ENCODE data around the gene LUZP2. TPM values are rescaled to one million over a fixed set of nuclear protein-coding genes. Genes with fewer than 3 reads are reported as not detected.

Gene LUZP2
- total RNA-seq, 1 donor from 2014 or later: 2.1 TPM

- H3K9ac ChIP-seq (ENCODE audit: low read depth in 1 of 3, low read length in 3 of 3): no peak overlapping the region
- H3K36me3 ChIP-seq (ENCODE audit: control insufficient read depth in 3 of 3, insufficient read depth in 3 of 3, low read length in 3 of 3): no peaks in the 10 kb centered on the region
- no peaks in the 10 kb centered on the region for H3K4me1 ChIP-seq (ENCODE audit: control insufficient read depth in 3 of 3, insufficient read depth in 3 of 3, low read length in 3 of 3)
- H3K9me3 ChIP-seq (ENCODE audit: control insufficient read depth in 3 of 3, low read length in 3 of 3): no peaks in the 10 kb centered on the region
- no peak overlapping the region for H3K4me3 ChIP-seq (ENCODE audit: low read length in 3 of 3)
- no peaks in the 10 kb centered on the region for H3K27me3 ChIP-seq (ENCODE audit: control insufficient read depth in 3 of 3, insufficient read depth in 3 of 3, low read length in 3 of 3)
- no peak overlapping the region for H3K27ac ChIP-seq (ENCODE audit: low read depth, low read length)
These were observed 332.2 kb downstream of the LUZP2 start for GRCh38 chr11:24828938-24829605.

GRCh38 chr11:24833573-24833972 lies 336.7 kb downstream of the LUZP2 start:
- Histone ChIP-seq H3K9me3 (ENCODE audit: control insufficient read depth in 3 of 3, low read length in 3 of 3) (no peaks in the 10 kb centered on the region), H3K4me3 (ENCODE audit: low read length in 3 of 3) (no peak overlapping the region), H3K4me1 (ENCODE audit: control insufficient read depth in 3 of 3, insufficient read depth in 3 of 3, low read length in 3 of 3) (no peaks in the 10 kb centered on the region), H3K9ac (ENCODE audit: low read depth in 1 of 3, low read length in 3 of 3) (no peak overlapping the region), H3K27me3 (ENCODE audit: control insufficient read depth in 3 of 3, insufficient read depth in 3 of 3, low read length in 3 of 3) (no peaks in the 10 kb centered on the region), H3K27ac (ENCODE audit: low read depth, low read length) (no peak overlapping the region), H3K36me3 (ENCODE audit: control insufficient read depth in 3 of 3, insufficient read depth in 3 of 3, low read length in 3 of 3) (no peaks in the 10 kb centered on the region)

- no peaks in the 10 kb centered on the region for H3K4me1 ChIP-seq (ENCODE audit: control insufficient read depth in 3 of 3, insufficient read depth in 3 of 3, low read length in 3 of 3)
- H3K27me3 ChIP-seq (ENCODE audit: control insufficient read depth in 3 of 3, insufficient read depth in 3 of 3, low read length in 3 of 3): no peaks in the 10 kb centered on the region
- no peaks in the 10 kb centered on the region for H3K36me3 ChIP-seq (ENCODE audit: control insufficient read depth in 3 of 3, insufficient read depth in 3 of 3, low read length in 3 of 3)
- H3K27ac ChIP-seq (ENCODE audit: low read depth, low read length): no peak overlapping the region
- H3K9me3 ChIP-seq (ENCODE audit: control insufficient read depth in 3 of 3, low read length in 3 of 3): no peaks in the 10 kb centered on the region
- no peak overlapping the region for H3K9ac ChIP-seq (ENCODE audit: low read depth in 1 of 3, low read length in 3 of 3)
- H3K4me3 ChIP-seq (ENCODE audit: low read length in 3 of 3): no peak overlapping the region
These were observed 340.3 kb downstream of the LUZP2 start for GRCh38 chr11:24837112-24837511.

GRCh38 chr11:24842308-24842707 lies 345.5 kb downstream of the LUZP2 start:
- Histone ChIP-seq H3K9me3 (ENCODE audit: control insufficient read depth in 3 of 3, low read length in 3 of 3) (no peaks in the 10 kb centered on the region), H3K9ac (ENCODE audit: low read depth in 1 of 3, low read length in 3 of 3) (no peak overlapping the region), H3K4me1 (ENCODE audit: control insufficient read depth in 3 of 3, insufficient read depth in 3 of 3, low read length in 3 of 3) (no peaks in the 10 kb centered on the region), H3K27ac (ENCODE audit: low read depth, low read length) (no peak overlapping the region), H3K36me3 (ENCODE audit: control insufficient read depth in 3 of 3, insufficient read depth in 3 of 3, low read length in 3 of 3) (no peaks in the 10 kb centered on the region), H3K27me3 (ENCODE audit: control insufficient read depth in 3 of 3, insufficient read depth in 3 of 3, low read length in 3 of 3) (no peaks in the 10 kb centered on the region), H3K4me3 (ENCODE audit: low read length in 3 of 3) (no peak overlapping the region)

- no peak overlapping the region for H3K27ac ChIP-seq (ENCODE audit: low read depth, low read length)
- H3K36me3 ChIP-seq (ENCODE audit: control insufficient read depth in 3 of 3, insufficient read depth in 3 of 3, low read length in 3 of 3): no peaks in the 10 kb centered on the region
- no peak overlapping the region for H3K4me3 ChIP-seq (ENCODE audit: low read length in 3 of 3)
These were observed 347.6 kb downstream of the LUZP2 start for GRCh38 chr11:24844406-24844805.

GRCh38 chr11:24848857-24849256 lies 352.0 kb downstream of the LUZP2 start:
- no peaks in the 10 kb centered on the region for H3K4me1 ChIP-seq (ENCODE audit: control insufficient read depth in 3 of 3, insufficient read depth in 3 of 3, low read length in 3 of 3)
- H3K36me3 ChIP-seq (ENCODE audit: control insufficient read depth in 3 of 3, insufficient read depth in 3 of 3, low read length in 3 of 3): no peaks in the 10 kb centered on the region
- H3K4me3 ChIP-seq (ENCODE audit: low read length in 3 of 3): no peak overlapping the region
- H3K9me3 ChIP-seq (ENCODE audit: control insufficient read depth in 3 of 3, low read length in 3 of 3): no peaks in the 10 kb centered on the region
- H3K9ac ChIP-seq (ENCODE audit: low read depth in 1 of 3, low read length in 3 of 3): no peak overlapping the region
- no peak overlapping the region for H3K27ac ChIP-seq (ENCODE audit: low read depth, low read length)
- no peaks in the 10 kb centered on the region for H3K27me3 ChIP-seq (ENCODE audit: control insufficient read depth in 3 of 3, insufficient read depth in 3 of 3, low read length in 3 of 3)

More at GRCh38 chr11:24844406-24844805, 347.6 kb downstream of the LUZP2 start:
- no peak overlapping the region for H3K9ac ChIP-seq (ENCODE audit: low read depth in 1 of 3, low read length in 3 of 3)
- no peaks in the 10 kb centered on the region for H3K4me1 ChIP-seq (ENCODE audit: control insufficient read depth in 3 of 3, insufficient read depth in 3 of 3, low read length in 3 of 3)
- H3K27me3 ChIP-seq (ENCODE audit: control insufficient read depth in 3 of 3, insufficient read depth in 3 of 3, low read length in 3 of 3): no peaks in the 10 kb centered on the region
- H3K9me3 ChIP-seq (ENCODE audit: control insufficient read depth in 3 of 3, low read length in 3 of 3): no peaks in the 10 kb centered on the region

- Histone ChIP-seq H3K4me1 (ENCODE audit: control insufficient read depth in 3 of 3, insufficient read depth in 3 of 3, low read length in 3 of 3) (no peaks in the 10 kb centered on the region), H3K36me3 (ENCODE audit: control insufficient read depth in 3 of 3, insufficient read depth in 3 of 3, low read length in 3 of 3) (no peaks in the 10 kb centered on the region), H3K27ac (ENCODE audit: low read depth, low read length) (no peak overlapping the region), H3K9me3 (ENCODE audit: control insufficient read depth in 3 of 3, low read length in 3 of 3) (no peaks in the 10 kb centered on the region), H3K27me3 (ENCODE audit: control insufficient read depth in 3 of 3, insufficient read depth in 3 of 3, low read length in 3 of 3) (no peaks in the 10 kb centered on the region), H3K9ac (ENCODE audit: low read depth in 1 of 3, low read length in 3 of 3) (no peak overlapping the region), H3K4me3 (ENCODE audit: low read length in 3 of 3) (no peak overlapping the region)
These were observed 359.1 kb downstream of the LUZP2 start for GRCh38 chr11:24855951-24856350.

- Histone ChIP-seq H3K4me3 (ENCODE audit: low read length in 3 of 3) (no peak overlapping the region), H3K36me3 (ENCODE audit: control insufficient read depth in 3 of 3, insufficient read depth in 3 of 3, low read length in 3 of 3) (no peaks in the 10 kb centered on the region), H3K9ac (ENCODE audit: low read depth in 1 of 3, low read length in 3 of 3) (no peak overlapping the region), H3K4me1 (ENCODE audit: control insufficient read depth in 3 of 3, insufficient read depth in 3 of 3, low read length in 3 of 3) (no peaks in the 10 kb centered on the region), H3K9me3 (ENCODE audit: control insufficient read depth in 3 of 3, low read length in 3 of 3) (no peaks in the 10 kb centered on the region), H3K27ac (ENCODE audit: low read depth, low read length) (no peak overlapping the region), H3K27me3 (ENCODE audit: control insufficient read depth in 3 of 3, insufficient read depth in 3 of 3, low read length in 3 of 3) (no peaks in the 10 kb centered on the region)
These were observed 363.0 kb downstream of the LUZP2 start for GRCh38 chr11:24859801-24860300.

- no peaks in the 10 kb centered on the region for H3K27me3 ChIP-seq (ENCODE audit: control insufficient read depth in 3 of 3, insufficient read depth in 3 of 3, low read length in 3 of 3)
- no peak overlapping the region for H3K27ac ChIP-seq (ENCODE audit: low read depth, low read length)
- no peaks in the 10 kb centered on the region for H3K36me3 ChIP-seq (ENCODE audit: control insufficient read depth in 3 of 3, insufficient read depth in 3 of 3, low read length in 3 of 3)
- H3K9me3 ChIP-seq (ENCODE audit: control insufficient read depth in 3 of 3, low read length in 3 of 3): no peaks in the 10 kb centered on the region
- no peaks in the 10 kb centered on the region for H3K4me1 ChIP-seq (ENCODE audit: control insufficient read depth in 3 of 3, insufficient read depth in 3 of 3, low read length in 3 of 3)
- no peak overlapping the region for H3K9ac ChIP-seq (ENCODE audit: low read depth in 1 of 3, low read length in 3 of 3)
- no peak overlapping the region for H3K4me3 ChIP-seq (ENCODE audit: low read length in 3 of 3)
These were observed 364.6 kb downstream of the LUZP2 start for GRCh38 chr11:24861440-24861839.

GRCh38 chr11:24866743-24867142 lies 369.9 kb downstream of the LUZP2 start:
- no peaks in the 10 kb centered on the region for H3K4me1 ChIP-seq (ENCODE audit: control insufficient read depth in 3 of 3, insufficient read depth in 3 of 3, low read length in 3 of 3)
- no peak overlapping the region for H3K27ac ChIP-seq (ENCODE audit: low read depth, low read length)

More at GRCh38 chr11:24866743-24867142, 369.9 kb downstream of the LUZP2 start:
- Histone ChIP-seq H3K27me3 (ENCODE audit: control insufficient read depth in 3 of 3, insufficient read depth in 3 of 3, low read length in 3 of 3) (no peaks in the 10 kb centered on the region), H3K9me3 (ENCODE audit: control insufficient read depth in 3 of 3, low read length in 3 of 3) (no peaks in the 10 kb centered on the region), H3K36me3 (ENCODE audit: control insufficient read depth in 3 of 3, insufficient read depth in 3 of 3, low read length in 3 of 3) (no peaks in the 10 kb centered on the region), H3K4me3 (ENCODE audit: low read length in 3 of 3) (no peak overlapping the region), H3K9ac (ENCODE audit: low read depth in 1 of 3, low read length in 3 of 3) (no peak overlapping the region)

Data from skeletal muscle tissue (tissue), 4 donors.